Liver (tissue), 9 donors: ENCODE data around the gene TRAK2. TPM values are rescaled to one million over a fixed set of nuclear protein-coding genes. Genes with fewer than 3 reads are reported as not detected.
A peak's percentile ranks its signal among the peaks of the same experiment; 100 is the strongest.

Source experiments
- DNase-seq: peaks from one replicate; pipeline ENCODE4 v3.0.0-alpha.2; 2017; ENCODE audit warnings: low spot score
- H3K27ac ChIP-seq, 2 donors: one replicate each; pipeline ENCODE4 v1.7.0; 2013; ENCODE audit warnings: inconsistent platforms in 2 of 2, low read length in 2 of 2, control low read depth in 1 of 2, low read depth in 1 of 2, mild to moderate bottlenecking in 1 of 2
- H3K27me3 ChIP-seq, 4 donors: one replicate each; pipeline versions ENCODE4 v1.6.1 to v1.7.0; 2013; ENCODE audit warnings: low read length in 3 of 4, inconsistent platforms in 1 of 4, mild to moderate bottlenecking in 1 of 4, moderate library complexity in 1 of 4; ENCODE audit not compliant: control insufficient read depth in 4 of 4, insufficient read depth in 4 of 4
- H3K36me3 ChIP-seq, 4 donors: one replicate each; pipeline versions ENCODE4 v1.6.1 to v1.7.0; 2013; ENCODE audit warnings: low read length in 3 of 4, mild to moderate bottlenecking in 3 of 4, low read depth in 1 of 4, moderate library complexity in 1 of 4; ENCODE audit not compliant: control insufficient read depth in 4 of 4, insufficient read depth in 3 of 4
- H3K4me1 ChIP-seq, 4 donors: one replicate each; pipeline versions ENCODE4 v1.6.1 to v1.7.0; 2013; ENCODE audit warnings: low read length in 3 of 4, mild to moderate bottlenecking in 3 of 4, moderate library complexity in 1 of 4; ENCODE audit not compliant: control insufficient read depth in 4 of 4, insufficient read depth in 4 of 4
- H3K4me3 ChIP-seq, 3 donors: one replicate each; pipeline versions ENCODE4 v1.6.1 to v1.7.0; 2013; ENCODE audit warnings: low read length in 3 of 3, control low read depth in 1 of 3, low read depth in 1 of 3, mild to moderate bottlenecking in 1 of 3
- H3K9ac ChIP-seq, 2 donors: one replicate each; pipeline ENCODE4 v1.7.0; 2013; ENCODE audit warnings: low read length in 2 of 2, mild to moderate bottlenecking in 2 of 2, moderate library complexity in 2 of 2, control low read depth in 1 of 2, low read depth in 1 of 2
- H3K9me3 ChIP-seq, 4 donors: one replicate each; pipeline versions ENCODE4 v1.6.1 to v1.7.0; 2013; ENCODE audit warnings: low read length in 3 of 4; ENCODE audit not compliant: control insufficient read depth in 4 of 4
- EGR1 ChIP-seq, 2 donors: IDR thresholded peaks; 2 replicates each; pipeline ENCODE4 v1.6.1; 2016 to 2018; ENCODE audit warnings: antibody characterized with exemption in 2 of 2, low read depth in 2 of 2
- FOXA1 ChIP-seq: IDR thresholded peaks from 2 replicates; pipeline ENCODE4 v1.6.1; 2016; ENCODE audit warnings: antibody characterized with exemption
- FOXA2 ChIP-seq: IDR thresholded peaks from 2 replicates; pipeline ENCODE4 v1.6.1; 2016; ENCODE audit warnings: antibody characterized with exemption
- HNF4A ChIP-seq, 2 donors: conservative IDR thresholded peaks; 2 replicates each; pipeline ENCODE4 v1.6.1; 2016; ENCODE audit warnings: antibody characterized with exemption in 2 of 2, mild to moderate bottlenecking in 2 of 2
- HNF4G ChIP-seq: IDR thresholded peaks from 2 replicates; pipeline ENCODE4 v1.6.1; 2016; ENCODE audit warnings: antibody characterized with exemption
- JUND ChIP-seq, 2 donors: IDR thresholded peaks; 2 replicates each; pipeline ENCODE4 v1.6.1; 2016; ENCODE audit warnings: antibody characterized with exemption in 2 of 2
- RAD21 ChIP-seq, 2 donors: IDR thresholded peaks; 2 replicates each; pipeline ENCODE4 v1.6.1; 2016; ENCODE audit warnings: antibody characterized with exemption in 2 of 2, mild to moderate bottlenecking in 2 of 2
- RXRA ChIP-seq, 2 donors: IDR thresholded peaks; 2 replicates each; pipeline ENCODE4 v1.6.1; 2017 to 2018; ENCODE audit warnings: antibody characterized with exemption in 2 of 2, mild to moderate bottlenecking in 1 of 2
- SP1 ChIP-seq: IDR thresholded peaks from 2 replicates; pipeline ENCODE4 v1.6.1; 2018; ENCODE audit warnings: antibody characterized with exemption, mild to moderate bottlenecking
- TAF1 ChIP-seq: conservative IDR thresholded peaks from 2 replicates; pipeline ENCODE4 v1.6.1; 2016; ENCODE audit warnings: antibody characterized with exemption, mild to moderate bottlenecking
- YY1 ChIP-seq: IDR thresholded peaks from 2 replicates; pipeline ENCODE4 v1.6.1; 2016; ENCODE audit warnings: antibody characterized with exemption, mild to moderate bottlenecking
- WGBS: extraction: QIAGEN DNeasy Blood & Tissue Kit; methylation state at CpG from one replicate; pipeline ENCODE4 v1.1.7; 2013; 5-methylcytosine and 5-hydroxymethylcytosine counted together
- polyA plus RNA-seq, 2 donors: library from polyadenylated mRNA; stranded (reverse) in 1 of 2; unstranded in 1 of 2; fragments of 200-250 nt in 1 of 2; fragments of >200 nt in 1 of 2; fragmentation: Nextera tagmentation in 1 of 2; extraction: Ambion mirVana in 1 of 2; gene quantifications; one replicate each; pipeline versions ENCODE4 v1.2.1 to v1.2.3, GENCODE V29; 2013 to 2015
- total RNA-seq, 2 donors: library from RNA; depleted of rRNA; stranded (reverse); fragments of >200 nt; gene quantifications; one replicate each; pipeline ENCODE4 v1.2.3, GENCODE V29; 2014
- TF ChIP-seq, protein P1 (sequence below): fragments of 150-350 bp; IDR thresholded peaks from 2 replicates; pipeline ENCODE4 v1.5.1; 2017; ENCODE audit warnings: improper control_type of control experiment, low read depth, low read length; ENCODE audit not compliant: missing input control
- TF ChIP-seq, protein P2 (sequence below): IDR thresholded peaks from 2 replicates; pipeline ENCODE4 v1.6.1; 2016; ENCODE audit warnings: antibody characterized with exemption, mild to moderate bottlenecking
- TF ChIP-seq, protein P3 (sequence below): IDR thresholded peaks from 2 replicates; pipeline ENCODE4 v1.6.1; 2016; ENCODE audit warnings: antibody characterized with exemption
- TF ChIP-seq, protein P4 (sequence below): IDR thresholded peaks from 2 replicates; pipeline ENCODE4 v1.6.1; 2016; ENCODE audit warnings: antibody characterized with exemption
- TF ChIP-seq, protein P5 (sequence below): IDR thresholded peaks from 2 replicates; pipeline ENCODE4 v1.6.1; 2016; ENCODE audit warnings: antibody characterized with exemption
- donor health status: healthy.
- donor health status: healthy.
- donor health status: healthy.
- donor health status: healthy.
- donor health status: healthy.

TRAK2 gene
- total and polyA plus RNA-seq, 4 donors = 6.1 to 207 (median 12.4) TPM

DNA sequence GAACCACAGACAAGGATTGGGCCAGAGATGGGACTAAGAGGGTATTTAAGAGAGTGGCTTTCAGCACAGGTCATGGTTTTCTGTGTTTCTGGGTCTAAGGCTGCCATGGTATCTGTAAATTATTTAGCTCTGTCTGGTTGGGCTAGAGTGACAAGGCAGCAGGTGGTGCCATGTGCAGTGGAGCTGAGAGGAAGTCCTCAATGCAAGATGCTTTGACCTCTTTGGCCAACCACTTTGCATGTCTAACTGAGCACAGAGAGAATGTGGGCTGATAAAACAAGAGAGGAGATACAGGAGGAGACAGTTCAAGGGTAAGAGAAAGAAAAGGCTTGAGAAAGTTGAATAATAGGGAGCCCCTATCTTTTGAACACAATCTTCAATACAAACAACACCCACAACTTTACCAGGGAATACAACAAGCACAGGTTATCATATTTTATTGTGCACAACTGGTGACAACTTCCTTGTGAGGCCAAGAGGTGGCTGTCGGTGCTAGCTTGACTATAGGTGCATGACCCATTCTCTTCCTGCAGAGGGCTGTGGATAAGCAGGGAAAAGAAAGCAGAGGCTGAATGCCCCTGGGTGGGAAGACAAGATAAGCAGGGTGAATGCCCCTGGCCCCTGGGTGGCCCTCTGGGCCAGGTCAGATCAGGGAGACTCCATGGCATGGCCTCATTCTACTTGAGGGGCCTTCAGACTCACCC is 106.4 kb downstream of the TRAK2 start:
- H3K4me1 ChIP-seq = no peaks in the 10 kb centered on the region
- DNase-seq = no peak
- H3K4me3 ChIP-seq = no peak overlapping the region
- WGBS = 65% methylated on average over 1 of the region's 1 CpG
- H3K9ac ChIP-seq = no peak overlapping the region
- no peaks in the 10 kb centered on the region for H3K27me3 ChIP-seq
- TF ChIP-seq, protein P1, sequence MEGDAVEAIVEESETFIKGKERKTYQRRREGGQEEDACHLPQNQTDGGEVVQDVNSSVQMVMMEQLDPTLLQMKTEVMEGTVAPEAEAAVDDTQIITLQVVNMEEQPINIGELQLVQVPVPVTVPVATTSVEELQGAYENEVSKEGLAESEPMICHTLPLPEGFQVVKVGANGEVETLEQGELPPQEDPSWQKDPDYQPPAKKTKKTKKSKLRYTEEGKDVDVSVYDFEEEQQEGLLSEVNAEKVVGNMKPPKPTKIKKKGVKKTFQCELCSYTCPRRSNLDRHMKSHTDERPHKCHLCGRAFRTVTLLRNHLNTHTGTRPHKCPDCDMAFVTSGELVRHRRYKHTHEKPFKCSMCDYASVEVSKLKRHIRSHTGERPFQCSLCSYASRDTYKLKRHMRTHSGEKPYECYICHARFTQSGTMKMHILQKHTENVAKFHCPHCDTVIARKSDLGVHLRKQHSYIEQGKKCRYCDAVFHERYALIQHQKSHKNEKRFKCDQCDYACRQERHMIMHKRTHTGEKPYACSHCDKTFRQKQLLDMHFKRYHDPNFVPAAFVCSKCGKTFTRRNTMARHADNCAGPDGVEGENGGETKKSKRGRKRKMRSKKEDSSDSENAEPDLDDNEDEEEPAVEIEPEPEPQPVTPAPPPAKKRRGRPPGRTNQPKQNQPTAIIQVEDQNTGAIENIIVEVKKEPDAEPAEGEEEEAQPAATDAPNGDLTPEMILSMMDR = no peak
- peak in 1 of 2 donors; percentile 5 for TF ChIP-seq RAD21 (IDR thresholded peaks at IDR 0.05)
- no peak overlapping the region for H3K27ac ChIP-seq
- no peaks in the 10 kb centered on the region for H3K9me3 ChIP-seq
- H3K36me3 ChIP-seq = no peaks in the 10 kb centered on the region

DNA sequence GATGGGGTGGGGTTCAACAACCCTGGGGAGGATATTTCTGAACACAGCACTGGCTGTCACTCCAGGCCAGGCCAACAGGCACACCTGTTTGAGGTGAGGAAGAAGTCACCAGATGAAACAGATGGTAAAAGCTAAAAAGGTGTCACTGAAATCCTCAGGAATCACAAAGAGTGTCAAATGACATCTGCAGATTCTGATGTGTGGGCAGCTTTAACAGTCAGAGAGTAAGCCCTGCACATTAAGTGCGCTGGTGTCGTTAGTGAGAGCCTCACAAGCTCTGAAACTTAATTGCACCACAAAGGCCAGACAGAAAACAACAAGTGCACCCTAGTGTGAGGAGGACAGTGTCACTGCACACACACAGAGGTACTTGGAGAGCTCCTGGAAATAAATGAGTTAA is 107.7 kb downstream of the TRAK2 start:
- Histone ChIP-seq H3K4me1 (no peaks in the 10 kb centered on the region), H3K9ac (no peak overlapping the region), H3K27me3 (no peaks in the 10 kb centered on the region), H3K27ac (no peak overlapping the region), H3K36me3 (no peaks in the 10 kb centered on the region), H3K9me3 (no peaks in the 10 kb centered on the region), H3K4me3 (no peak overlapping the region)
- no peak for DNase-seq
- 100% methylated on average over 2 of the region's 2 CpGs for WGBS
- TF ChIP-seq RAD21 (IDR thresholded peaks at IDR 0.05) (no peak), FOXA2 (no peak), JUND (IDR thresholded peaks at IDR 0.05) (no peak), HNF4A (conservative IDR thresholded peaks at IDR 0.05) (no peak), FOXA1 (no peak), TAF1 (no peak), RXRA (IDR thresholded peaks at IDR 0.05) (no peak), YY1 (no peak), EGR1 (IDR thresholded peaks at IDR 0.05; ENCODE audit: low read depth in 2 of 2) (no peak), HNF4G (no peak), SP1 (no peak)
- TF ChIP-seq, protein P1 = no peak
- TF ChIP-seq, protein P2, sequence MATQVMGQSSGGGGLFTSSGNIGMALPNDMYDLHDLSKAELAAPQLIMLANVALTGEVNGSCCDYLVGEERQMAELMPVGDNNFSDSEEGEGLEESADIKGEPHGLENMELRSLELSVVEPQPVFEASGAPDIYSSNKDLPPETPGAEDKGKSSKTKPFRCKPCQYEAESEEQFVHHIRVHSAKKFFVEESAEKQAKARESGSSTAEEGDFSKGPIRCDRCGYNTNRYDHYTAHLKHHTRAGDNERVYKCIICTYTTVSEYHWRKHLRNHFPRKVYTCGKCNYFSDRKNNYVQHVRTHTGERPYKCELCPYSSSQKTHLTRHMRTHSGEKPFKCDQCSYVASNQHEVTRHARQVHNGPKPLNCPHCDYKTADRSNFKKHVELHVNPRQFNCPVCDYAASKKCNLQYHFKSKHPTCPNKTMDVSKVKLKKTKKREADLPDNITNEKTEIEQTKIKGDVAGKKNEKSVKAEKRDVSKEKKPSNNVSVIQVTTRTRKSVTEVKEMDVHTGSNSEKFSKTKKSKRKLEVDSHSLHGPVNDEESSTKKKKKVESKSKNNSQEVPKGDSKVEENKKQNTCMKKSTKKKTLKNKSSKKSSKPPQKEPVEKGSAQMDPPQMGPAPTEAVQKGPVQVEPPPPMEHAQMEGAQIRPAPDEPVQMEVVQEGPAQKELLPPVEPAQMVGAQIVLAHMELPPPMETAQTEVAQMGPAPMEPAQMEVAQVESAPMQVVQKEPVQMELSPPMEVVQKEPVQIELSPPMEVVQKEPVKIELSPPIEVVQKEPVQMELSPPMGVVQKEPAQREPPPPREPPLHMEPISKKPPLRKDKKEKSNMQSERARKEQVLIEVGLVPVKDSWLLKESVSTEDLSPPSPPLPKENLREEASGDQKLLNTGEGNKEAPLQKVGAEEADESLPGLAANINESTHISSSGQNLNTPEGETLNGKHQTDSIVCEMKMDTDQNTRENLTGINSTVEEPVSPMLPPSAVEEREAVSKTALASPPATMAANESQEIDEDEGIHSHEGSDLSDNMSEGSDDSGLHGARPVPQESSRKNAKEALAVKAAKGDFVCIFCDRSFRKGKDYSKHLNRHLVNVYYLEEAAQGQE = no peak
- TF ChIP-seq, protein P3, sequence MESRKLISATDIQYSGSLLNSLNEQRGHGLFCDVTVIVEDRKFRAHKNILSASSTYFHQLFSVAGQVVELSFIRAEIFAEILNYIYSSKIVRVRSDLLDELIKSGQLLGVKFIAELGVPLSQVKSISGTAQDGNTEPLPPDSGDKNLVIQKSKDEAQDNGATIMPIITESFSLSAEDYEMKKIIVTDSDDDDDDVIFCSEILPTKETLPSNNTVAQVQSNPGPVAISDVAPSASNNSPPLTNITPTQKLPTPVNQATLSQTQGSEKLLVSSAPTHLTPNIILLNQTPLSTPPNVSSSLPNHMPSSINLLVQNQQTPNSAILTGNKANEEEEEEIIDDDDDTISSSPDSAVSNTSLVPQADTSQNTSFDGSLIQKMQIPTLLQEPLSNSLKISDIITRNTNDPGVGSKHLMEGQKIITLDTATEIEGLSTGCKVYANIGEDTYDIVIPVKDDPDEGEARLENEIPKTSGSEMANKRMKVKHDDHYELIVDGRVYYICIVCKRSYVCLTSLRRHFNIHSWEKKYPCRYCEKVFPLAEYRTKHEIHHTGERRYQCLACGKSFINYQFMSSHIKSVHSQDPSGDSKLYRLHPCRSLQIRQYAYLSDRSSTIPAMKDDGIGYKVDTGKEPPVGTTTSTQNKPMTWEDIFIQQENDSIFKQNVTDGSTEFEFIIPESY = no peak
- TF ChIP-seq, protein P4, sequence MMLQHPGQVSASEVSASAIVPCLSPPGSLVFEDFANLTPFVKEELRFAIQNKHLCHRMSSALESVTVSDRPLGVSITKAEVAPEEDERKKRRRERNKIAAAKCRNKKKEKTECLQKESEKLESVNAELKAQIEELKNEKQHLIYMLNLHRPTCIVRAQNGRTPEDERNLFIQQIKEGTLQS = no peak
- TF ChIP-seq, protein P5, sequence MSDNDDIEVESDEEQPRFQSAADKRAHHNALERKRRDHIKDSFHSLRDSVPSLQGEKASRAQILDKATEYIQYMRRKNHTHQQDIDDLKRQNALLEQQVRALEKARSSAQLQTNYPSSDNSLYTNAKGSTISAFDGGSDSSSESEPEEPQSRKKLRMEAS = no peak
